GM19025 (cell line): ENCODE data around the gene SMYD2.
A peak's percentile ranks its signal among the peaks of the same experiment; 100 is the strongest.

Source experiments
- ATAC-seq: cut with Tn5 transposase; IDR thresholded peaks from one replicate; pipeline ENCODE4 v1.9.1; 2021; ENCODE audit warnings: mild to moderate bottlenecking, low read depth, moderate library complexity; ENCODE audit not compliant: unreplicated experiment

The SMYD2 gene

DNA sequence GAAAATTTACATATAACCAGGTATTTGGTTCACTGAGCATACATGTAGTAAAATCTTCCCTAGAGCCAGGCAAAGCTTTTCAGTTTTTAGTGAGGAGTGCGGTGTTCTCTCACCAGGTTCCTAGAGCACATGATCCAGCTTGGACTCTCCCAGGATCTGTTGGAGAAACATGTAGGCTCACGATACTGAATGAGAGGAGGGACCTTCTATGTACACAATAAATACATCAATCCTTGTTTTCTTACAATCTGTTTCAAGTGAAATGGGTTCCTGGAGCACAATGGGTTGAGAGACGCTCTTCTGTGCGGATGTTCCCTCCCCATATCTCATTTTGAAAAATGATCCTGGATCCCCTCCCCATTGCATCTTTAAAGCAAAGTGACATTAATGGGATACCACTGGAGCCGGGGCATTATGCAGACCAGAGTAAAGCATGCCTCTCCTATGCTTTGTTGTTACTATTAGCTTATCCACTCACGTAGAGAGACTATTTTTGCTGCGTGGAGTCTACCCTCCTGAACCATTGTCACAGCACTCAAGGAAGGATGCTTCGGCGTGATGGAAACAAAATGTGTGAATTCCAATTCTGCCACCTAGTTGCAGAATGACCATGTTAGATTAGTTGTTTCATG is 19.3 kb downstream of the SMYD2 start:
- ATAC-seq, result no peak

DNA sequence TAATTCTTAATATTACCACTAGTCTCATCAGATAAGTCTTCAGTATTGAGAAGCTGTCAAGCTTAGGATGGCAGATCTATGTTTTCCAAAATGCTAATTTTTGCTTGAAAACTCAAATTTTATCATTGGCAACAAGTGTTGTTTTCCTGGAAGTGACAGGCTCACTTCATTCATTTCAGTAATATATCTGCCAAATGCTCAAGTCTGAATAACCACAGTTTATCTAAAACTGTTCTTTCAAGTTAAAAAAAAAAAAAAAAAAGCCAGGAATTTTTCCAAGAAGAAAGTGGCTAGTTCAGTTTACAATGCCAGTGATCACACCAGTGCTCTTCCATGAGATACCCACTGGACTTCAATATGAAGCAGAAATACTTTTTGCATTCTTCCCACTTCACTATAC is 20.6 kb downstream of the SMYD2 start:
- ATAC-seq, result no peak

DNA sequence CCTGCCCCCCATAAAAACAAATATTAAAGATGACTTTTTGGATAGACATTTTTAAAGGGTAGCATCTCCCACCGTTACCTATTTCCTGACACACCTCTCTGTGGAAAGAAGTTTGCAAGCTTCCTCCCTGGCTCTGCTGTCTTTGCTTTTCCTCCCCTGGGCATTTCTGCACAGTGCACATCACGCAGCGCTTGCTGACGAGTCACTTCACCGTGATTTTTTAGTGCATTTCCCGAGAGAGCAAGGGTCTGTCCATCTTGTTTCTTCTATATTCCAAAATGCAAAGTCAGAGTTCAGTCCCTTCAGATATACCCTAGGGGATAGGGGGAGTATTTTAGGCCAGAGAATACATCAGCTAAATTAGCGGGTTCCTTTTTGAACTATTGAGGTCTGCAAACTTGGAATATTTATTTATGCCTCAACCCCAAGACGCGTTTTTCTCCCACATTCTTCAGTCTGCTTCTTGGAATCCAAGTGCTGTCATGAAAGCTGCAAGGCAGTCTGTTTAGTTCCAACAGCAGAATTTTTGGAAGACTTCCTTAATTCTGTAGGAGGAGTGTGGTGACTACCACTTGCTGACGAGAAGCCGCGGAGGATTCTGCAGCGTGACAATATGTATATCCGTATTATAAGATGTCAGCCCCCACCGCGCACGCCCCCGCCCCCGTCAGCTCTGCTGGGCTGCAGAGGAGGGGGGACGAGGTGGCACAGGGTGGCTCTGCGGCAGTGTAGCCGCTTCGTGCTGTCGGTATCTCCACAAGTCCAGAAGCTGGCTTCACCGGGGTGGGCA is 22.4 kb downstream of the SMYD2 start:
- no peak for ATAC-seq

DNA sequence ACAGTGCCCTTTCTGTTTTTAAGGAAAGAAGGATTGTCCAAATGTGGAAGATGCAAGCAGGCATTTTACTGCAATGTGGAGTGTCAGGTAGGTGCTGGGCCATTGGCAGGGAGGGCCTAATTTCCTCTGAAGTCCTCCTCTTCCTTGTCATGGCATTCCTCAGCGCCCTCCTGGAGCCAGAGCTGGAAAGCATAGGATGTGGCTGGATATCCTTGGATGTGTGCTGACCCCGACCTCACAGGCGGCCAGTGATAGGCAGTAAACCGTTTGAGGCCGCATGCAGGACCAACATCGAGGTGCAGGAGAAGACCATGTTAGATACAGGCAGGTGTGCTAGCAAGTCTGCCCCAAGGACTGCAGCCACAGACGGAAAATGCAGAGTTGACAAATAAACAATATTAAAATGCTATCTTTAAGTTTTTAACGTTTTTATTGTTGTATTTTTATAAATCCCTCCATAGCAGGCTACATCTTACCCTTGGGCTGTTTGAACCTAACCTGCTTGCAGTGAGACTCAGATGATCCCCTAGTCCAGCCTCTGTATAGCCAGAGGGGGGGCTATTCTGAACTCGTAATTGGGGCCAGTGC is 24.3 kb downstream of the SMYD2 start:
- ATAC-seq, result no peak

DNA sequence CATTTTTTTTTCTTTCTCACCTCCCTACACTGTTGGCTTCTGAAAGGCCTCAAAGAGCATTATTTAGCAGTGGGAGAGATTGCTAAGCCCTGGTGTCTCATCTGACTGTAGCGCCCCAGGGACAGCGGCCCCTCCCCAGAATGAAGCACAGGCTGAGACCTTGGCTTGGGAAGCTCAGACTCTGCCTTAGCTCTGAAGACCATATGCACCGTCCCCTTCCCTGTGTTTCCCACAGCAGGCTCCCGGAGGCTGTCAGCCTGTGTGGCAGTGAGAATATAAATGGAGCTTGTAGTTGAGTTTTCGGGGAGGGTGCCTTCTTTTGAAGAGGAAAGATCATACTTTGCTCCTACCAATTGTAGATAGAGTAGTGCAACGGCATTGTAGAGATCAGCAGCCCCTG is 25.3 kb downstream of the SMYD2 start:
- no peak for ATAC-seq

DNA sequence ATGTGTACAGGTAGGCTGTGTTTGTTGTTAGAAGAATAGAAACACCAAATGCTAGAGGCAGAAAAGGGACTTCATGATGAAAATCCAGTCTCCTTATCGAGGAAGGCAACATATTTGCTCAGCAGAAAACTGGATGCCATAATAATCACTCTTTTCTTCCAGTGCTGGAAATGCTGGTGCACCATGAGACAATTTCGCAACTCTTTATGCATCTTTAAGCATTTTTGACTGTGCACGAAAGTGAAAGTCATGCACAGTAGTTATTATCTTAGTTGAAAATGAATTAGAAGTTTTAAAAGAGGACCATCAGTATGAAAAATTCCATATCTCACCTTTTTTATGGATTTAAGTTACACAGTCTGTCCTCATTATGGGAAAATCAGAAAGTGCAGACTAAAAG is 29.1 kb downstream of the SMYD2 start:
- no peak for ATAC-seq

DNA sequence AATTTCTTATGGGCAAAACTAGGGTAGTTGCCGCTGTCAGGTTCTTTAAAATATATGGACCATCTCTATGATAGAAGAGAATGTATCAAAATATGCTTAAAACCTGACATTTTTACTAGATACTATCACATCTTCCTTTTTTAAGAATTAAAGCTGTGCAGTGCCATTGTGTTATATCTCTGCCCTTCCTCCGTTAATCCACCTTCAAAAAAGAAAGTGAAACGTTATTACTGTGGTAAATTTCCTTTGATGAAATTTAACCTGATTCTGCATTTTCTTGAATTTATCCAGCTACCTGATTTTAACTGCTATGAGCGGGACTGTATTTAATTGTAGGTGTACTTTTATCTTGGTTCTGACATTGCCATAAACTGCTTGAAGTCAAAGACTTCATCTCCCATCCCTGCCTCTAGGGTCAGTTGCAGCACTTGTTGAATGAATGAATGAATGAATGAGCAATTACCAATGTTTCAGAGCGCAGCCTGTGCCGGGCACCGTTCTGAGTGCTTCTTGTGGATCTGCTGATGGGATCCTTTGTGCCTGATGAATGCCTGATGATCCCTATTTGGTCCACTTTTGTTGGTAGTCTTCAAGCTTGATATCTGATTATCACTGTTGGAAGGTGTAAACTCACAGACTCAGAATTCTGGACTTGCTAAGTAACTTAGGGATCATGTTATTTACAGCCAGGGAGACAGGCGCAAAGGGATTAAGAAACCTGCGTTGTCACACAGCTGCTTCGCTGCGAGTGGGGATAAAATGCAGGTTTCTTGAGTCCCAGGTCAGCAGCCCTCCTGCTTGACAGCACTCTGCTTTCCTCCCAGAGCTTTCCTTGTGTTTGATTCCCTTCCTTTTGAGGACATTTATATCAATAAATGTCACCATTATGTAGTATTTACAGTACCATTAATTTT is 30.1 kb downstream of the SMYD2 start:
- ATAC-seq, result no peak

DNA sequence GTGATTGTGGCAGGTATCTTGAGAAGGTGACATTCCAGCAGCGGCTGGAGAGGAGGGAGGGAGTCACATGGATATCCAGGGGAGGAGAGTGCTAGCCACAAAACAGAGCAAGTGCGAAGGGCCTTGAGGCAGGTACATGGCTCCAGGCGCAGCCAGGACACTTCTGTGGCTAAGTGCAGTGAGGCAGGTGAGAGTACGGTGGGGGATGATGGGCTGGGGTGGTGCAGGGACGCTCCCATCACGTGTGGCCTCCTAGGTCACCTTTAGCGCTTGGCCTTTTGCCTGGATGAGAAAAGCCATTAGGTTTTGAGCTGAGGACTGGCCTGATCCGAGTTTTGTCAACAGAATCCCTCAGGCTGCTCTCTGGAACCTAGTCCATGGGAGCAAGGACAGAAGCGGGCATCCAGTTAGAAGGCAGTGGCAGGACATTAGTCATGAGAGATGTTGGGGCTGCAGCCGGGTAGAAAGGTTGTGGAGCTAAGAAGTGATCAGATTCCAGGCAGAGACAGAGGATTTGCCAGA is 31.6 kb downstream of the SMYD2 start:
- no peak for ATAC-seq

DNA sequence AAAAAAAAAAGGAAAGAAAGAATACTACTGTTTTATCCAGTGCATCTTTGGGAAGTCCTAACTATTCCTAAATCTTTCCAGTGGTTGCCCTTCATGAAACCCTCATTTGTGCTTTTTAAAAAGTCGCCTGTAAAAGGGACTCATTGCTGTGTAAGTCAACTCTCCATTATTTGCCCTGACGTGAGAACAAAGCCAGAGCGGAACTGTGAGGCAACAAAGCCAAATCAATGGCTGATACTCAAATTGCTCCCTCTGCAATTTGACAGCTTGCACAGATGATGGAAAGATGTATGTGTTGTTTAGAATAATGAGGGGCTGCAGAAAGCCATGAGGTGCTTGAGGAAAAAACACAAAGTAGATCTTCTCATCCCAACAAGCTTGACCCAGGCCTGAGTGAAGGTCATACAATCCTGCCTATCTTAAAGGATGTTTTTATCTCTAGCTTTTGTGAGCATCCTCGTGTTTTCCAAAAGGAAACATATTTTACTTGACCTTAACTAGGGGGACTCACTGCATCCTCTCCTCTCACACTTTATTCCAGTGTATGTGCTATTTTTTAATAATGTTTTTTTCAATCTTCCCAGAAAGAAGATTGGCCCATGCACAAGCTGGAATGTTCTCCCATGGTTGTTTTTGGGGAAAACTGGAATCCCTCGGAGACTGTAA is 33.4 kb downstream of the SMYD2 start:
- no peak for ATAC-seq

DNA sequence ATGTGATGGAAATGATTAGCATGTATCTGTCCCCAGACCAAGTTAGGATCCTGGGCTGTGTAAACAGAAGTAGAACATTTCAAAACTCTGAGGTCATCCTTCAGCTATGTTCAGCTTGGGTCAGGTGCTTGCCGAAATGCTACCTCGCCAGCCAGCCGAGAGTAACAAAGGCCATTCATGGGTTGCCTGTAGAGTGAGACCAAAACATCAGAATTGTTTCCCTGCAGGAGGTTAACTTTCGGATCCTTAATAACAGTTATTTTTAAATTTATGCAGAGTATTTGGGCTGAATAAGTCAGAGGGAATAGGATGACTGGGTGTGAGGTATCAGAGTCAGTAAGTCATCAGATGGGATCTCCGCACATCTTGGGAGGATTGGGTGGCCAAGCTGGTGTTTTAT is 35.6 kb downstream of the SMYD2 start:
- ATAC-seq, result no peak

DNA sequence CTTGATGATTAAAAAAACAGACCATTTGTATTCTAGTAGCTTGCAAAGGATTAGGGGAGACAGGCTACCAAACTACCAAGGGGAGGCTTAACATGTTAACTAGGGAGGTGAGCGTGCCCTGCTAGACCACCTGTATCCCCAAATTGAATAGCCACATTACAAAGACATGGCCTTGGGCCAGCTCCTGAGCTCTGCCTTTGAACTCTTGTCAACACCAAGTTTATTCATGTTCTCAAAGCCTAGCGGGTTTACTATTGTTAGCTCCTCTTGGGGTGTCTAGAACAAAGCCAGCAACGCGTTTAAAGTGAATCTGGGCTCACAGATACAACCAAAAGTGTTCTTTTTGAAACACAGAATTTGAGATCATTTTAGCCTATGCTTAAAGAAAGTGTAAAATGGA is 36.3 kb downstream of the SMYD2 start:
- no peak for ATAC-seq

DNA sequence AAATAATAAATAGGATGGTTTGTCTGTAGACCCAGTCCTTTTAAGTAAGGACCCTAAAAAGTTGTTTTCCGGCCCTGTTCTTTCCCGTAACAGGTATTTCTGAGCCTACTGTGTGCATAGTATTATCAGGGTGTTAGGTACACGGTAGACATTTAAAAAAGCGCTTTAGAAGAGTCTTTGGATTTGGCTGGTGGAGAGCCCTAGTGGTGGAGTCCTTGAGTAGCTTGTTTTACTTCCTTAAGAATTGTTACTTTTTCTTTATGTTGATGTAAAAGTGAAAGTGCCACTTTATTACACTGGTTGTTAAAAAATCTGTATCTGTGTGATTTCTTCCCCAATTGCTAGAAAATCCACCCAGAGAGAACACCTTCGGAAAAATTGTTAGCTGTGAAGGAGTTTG is 36.8 kb downstream of the SMYD2 start:
- no peak for ATAC-seq

DNA sequence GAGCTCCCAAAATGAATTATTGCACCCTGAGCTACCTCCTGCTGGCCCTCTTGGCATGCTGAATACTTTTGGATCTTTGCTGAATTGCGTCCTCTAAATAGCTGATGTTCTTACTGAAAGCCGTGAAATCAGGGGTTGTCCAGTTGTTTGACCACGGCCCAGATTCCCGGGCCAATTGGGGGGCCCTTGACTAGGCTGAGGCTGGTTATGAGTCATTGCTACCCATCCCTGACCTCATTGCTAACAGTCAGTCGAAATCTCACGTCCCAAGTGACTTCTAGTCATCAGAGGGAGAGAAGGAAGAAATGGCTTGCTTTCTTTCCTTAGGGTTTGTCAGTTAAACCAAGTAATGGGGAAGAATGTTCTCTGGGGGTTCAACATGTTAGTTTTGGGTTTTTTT is 37.4 kb downstream of the SMYD2 start:
- ATAC-seq, result peak; percentile 50

DNA sequence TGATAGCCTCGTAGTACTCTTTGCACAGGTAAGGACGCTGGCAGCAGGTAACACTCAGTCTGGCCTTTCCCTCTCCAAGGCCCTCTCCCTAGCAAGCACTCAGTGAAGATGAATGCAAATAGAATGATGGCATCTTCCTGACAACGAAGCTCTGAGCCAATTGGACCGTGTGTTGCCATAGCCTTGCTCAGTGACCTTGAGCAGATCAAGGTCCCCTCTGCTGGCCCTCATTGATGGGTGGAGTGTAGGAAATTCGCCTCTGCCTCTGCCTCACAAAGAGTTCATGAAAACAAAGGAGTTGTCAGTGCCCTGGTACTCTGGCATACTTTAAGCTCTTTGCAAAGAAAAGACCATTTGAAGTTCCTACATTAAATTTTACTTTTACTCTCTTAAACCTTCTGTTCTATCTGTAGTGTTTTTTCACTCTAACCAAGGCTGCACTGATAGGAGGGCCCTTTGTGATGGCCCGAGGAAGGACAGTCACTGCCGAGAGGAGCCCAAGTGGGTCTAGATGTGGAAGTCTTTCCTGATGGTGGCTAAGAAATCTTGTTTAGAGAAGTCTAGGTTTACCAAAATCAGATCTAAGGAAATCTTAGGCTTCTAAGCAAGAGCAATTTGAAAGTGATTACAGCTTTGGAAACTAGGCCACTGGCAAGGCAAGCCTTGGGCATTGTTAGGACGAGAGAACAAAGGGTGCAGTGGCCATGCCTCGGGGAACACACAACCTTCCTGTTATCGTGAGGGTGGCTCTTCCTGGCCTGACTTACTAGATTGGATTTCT is 38.2 kb downstream of the SMYD2 start:
- no peak for ATAC-seq

DNA sequence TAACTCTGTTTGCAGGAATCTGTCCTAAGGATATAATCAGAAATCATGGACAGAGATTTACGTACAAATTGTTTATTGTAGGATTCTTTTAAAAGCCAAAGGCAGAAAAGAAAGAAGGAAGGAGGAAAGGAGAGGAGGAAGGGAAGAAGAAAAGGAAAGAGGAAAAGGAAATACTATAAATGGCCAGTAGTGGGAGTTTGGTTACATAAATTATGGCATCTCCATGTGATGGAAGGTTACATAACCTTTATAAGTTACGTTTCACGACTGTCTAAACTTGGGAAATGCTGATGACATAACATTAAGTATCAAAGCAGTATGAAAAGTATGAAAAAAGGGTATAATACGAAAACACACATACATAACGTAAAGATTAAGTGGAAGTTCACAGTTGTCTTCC is 39.0 kb downstream of the SMYD2 start:
- no peak for ATAC-seq

DNA sequence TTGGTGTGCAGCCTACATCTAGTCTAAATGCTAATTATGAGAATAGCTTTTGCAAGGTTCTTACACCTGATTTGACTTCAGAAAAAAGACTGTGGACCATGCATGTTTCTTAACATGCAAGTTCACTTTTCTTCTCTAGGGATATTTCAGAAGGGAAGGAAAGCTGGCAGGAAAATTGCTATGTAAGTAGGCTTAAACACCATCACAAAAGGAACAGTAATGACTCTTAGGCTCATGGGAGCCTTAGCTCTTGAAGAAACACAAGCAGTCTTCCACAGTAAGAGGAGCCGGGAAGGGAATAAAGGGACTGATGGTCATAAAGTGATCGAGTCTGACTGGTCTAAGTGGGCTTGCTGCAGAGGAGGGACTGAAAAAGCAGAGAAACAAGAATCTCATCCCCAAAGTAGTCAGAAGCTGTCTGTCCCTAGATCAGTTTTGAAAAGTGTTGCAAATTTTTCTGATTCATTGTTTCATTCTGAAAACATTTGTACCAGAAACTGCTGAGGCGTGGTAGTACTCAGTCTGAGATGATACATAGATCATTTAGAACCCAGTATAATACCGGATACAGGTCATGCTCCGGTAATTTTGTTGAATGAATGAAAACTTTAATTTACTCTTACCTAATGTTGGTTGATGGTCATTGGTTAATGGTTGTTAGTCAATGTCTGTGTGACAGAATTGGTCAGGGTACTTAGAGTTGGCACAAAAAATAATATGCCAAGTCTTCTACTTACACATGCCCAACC is 40.9 kb downstream of the SMYD2 start:
- no peak for ATAC-seq

DNA sequence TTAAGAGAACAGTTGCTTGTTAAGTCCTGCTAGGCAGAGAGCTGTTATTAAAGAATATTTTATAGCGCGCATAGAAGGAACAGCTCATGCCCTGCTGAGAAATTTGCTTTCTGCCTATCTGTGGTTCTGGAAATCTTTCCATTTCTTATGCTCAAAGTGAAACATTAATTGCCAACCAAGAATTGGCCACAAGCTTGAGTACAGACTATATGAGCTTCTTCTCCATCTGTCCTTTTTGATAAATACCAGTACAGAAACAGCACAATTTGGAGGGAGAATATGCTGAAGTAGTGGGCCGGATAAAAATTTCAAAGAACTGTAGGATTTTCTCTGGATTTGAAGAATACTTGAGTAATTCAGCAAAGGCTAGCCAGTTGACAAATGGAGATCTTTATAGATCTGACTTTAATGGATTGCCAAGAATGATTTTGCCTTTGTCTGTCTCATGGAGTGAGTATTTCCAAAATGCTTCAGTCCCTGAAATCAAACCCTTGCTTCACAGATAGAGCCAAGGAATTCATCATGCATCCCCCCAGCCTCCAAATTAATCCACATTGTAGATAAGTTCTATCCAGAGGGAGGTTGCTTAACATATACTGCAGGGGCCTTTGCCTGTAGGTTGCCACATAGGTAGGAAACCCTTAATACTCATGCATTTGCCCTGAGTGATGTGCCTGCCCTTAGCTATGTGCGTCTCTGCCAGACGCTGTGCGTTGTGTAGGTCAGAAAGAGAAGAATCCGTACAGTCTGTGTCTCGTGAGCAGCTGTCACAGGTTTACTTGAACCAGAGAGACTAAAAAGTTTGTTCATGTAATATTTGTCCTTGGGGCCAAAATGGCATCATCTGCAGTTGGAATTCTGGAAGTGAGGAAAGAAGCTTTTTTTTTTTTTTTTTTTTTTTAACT is 44.2 kb downstream of the SMYD2 start:
- no peak for ATAC-seq

DNA sequence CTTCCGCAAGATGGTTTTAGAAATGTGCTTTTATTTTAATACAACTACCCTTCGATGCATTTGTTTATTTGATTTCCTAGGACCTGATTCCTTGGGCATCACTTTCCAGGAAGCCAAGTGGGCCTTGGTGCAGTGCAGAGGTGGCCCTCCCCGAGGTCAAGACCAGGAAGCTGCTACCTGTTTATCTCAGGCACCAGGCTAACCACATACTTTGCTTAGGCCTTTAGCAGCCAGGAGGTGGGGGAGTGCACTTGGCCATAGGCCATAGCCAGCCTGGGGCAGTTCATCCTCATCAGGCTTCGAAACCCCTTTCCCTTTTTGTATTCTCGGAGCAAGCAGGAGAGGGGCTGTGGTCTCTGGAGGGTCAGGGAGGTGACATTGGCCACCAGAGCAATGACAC is 45.4 kb downstream of the SMYD2 start:
- peak; percentile 40 for ATAC-seq
